Ammon's horn (tissue), 1 donor: ENCODE data around the gene FOXR1.

Experiments used
- DNase-seq: peaks from one replicate; pipeline ENCODE4 v3.0.0-alpha.2; 2016; ENCODE audit warnings: low spot score

Gene FOXR1, protein sequence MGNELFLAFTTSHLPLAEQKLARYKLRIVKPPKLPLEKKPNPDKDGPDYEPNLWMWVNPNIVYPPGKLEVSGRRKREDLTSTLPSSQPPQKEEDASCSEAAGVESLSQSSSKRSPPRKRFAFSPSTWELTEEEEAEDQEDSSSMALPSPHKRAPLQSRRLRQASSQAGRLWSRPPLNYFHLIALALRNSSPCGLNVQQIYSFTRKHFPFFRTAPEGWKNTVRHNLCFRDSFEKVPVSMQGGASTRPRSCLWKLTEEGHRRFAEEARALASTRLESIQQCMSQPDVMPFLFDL

DNA sequence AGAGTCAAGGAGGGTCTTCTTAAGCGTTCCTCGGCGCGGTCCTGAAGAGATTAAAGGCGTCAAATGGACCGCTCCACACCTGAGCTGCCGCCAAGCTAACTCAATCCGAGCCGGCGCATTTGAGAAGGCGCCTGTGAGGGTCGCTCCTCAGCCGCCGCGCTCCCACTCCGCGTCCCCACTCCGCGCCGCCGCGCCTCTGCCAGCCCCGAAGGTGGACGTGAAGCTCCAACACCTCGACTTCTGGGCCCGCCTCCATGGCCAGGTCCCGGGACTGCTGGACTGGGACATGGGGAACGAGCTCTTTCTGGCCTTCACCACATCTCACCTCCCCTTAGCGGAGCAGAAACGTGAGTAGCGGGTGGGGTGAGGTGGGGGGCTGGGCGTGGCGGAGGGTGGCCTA is at the start of gene FOXR1:
FOXR1 (plus strand) TSS at position 116 of the 400 bp plus-strand sequence; CDS start at position 287, 171 bp downstream.
- DNase-seq, result no peak

DNA sequence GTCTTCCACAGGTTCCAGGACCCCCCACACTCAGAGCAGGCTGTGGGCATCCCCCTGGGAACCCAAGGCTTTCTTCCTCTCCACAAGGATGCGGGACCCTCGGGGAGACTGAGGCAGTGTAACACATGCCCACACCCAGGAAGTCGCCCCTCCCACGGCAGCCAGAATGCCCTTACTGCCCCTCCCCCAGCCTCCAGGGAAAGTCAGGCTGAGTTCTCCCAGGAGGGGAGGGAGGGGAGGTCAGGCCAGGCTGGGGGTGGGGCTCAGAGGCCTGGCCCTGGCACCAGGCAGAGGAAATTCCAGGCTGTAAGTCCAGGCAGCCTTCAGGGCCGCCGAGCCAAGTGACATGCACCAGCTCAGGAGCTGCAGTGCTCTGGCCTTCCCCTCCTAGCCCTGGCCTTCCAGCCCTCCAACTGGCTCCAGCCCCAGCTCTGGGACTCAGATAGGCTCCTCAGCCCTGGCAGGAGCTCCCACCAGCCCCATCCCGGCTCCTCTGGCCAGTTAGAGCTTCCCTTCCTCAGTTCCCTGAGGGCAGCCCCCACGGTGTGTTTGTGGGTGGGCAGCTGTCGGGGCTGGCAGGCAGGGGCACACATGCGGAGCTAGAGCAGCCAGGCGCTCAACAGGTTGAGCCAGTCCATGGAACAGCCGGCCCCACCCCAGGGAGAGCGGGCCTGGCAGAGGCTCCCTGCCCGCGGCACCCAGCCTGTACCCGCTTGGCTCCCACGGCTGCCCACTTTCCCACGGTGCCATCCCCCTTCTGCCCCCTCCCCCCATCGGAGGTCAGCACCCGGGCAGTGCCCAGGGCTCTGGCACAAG is 49.4 kb upstream of the FOXR1 start:
- DNase-seq, result peak; percentile 77

DNA sequence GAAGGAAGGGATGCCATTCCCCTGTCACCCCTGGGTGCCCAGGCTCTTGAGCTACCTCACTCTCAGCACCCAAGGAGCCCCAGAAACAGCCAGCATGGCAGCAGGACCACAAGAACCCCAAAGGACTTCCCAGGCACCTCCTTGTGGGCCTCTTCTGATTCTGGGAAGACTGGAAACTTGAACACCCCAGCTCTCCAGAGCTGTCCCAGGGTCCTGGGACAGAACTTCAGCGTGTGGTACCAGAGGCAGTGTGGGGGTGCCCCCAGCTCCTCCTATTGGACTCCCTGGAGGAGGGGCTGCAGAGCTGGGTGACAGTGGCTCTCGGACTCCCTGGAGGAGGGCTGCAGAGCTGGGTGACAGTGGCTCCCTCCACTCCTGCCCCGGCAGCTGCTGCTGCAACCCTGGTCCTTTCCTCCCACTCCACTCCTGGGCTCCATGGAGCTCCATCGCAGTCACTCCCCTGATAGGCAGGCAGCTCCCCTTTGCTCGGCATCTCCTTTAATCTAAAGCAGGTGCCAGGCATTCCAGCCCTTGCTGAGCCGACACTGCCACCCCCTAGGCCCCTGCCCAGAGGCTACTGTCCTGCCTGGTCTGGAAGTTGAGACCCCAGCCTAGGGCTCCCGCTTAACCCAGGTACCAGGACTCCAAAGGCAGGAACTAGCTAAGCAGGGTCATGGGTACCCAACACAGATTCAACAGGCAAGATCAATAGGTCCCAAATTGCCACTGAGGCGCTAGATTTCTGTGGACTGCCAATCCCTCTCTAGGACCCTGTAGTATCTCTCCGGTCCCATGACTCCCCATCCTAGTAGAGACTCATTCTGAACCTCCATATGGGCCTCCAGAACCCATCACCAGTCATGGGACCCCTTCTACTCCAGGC is 48.6 kb upstream of the FOXR1 start:
- no peak for DNase-seq

DNA sequence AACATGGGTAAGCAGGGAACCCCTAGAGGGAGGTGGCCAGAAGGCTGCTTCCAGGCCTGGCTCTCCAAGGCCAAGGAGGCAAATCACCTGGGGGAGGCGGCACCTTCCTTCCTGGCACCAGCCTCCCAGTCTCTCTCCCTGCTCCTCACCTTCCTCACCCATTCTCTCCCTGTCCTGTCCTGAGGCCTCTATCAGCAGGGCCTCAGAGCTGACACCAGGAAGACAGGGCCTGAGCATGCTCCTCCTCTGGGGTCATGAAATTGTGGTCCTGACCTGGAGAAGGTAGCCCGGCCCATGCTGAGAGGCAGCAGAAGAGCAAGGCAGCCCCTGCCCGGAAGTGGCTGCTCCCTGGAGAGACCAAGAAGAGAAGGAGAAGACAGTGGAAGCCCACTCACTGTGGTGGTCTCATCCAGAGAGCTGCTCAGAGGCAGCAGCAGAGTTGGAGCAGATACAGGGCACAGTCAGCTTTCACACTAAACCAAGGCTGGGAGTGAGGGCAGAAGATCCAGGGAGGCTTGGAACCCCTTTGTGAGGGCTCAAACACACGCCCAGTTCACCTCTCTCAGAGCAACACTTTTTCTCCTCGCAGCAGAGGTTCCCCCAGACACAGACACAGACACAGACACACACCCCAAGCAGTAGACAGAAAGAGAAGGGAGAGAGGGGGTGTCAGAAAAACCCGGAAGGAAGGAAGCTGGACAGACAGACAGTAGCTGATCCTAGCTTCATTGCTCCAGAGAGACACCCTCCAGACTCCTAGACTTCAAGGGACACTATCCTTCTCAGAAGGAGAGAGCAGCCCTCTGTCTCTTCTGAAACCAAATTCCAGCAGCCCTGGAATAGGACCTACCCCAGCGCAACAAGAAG is 47.6 kb upstream of the FOXR1 start:
- no peak for DNase-seq

DNA sequence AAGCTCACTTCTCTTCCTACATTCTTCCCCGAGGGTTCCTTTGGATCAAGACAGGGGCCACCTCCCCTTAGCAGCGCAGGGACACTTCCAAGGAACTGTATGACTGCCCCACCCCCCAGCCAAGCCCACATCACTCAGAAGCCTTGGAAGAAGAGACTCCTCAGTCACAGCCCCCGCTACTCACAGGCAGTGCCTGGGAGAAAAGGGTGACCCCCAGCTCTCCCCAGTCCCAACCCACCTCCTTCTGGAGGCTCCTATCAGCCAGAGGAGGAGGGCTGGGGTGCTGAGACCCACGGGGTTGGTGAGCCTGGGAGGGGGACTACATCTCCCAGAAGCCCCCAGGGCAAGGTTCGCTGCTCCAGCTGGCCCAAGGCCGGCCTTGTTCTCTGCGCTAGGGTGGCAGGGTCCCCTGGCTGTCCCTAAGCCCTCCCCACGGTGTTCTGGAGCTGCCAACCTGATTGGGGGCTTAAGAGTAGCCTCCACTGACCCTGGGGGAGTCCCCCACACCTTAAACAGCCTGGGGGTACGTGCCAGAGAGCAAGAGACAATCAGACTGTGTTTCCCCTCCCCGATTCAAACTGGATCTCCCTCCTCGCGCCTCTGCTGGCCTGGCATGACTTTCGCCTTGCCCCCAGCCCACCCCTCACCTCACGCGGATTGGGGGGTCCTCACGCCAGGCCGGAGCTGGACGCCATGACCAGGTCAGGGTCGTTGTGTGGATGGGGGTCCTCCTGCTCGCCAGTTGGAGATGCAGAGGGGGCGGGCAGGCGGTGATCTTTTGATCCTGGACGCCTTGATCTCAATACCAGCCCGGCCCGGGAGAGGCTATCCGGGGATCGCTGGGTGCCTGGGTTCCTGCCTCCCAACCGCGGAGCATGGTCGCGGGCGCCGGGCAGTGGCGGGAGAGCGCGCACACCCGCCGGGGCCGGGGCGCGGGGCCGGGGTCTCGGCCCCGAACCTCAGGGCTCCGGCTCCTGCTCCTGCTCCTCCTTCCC is 46.7 kb upstream of the FOXR1 start:
- DNase-seq, result no peak

DNA sequence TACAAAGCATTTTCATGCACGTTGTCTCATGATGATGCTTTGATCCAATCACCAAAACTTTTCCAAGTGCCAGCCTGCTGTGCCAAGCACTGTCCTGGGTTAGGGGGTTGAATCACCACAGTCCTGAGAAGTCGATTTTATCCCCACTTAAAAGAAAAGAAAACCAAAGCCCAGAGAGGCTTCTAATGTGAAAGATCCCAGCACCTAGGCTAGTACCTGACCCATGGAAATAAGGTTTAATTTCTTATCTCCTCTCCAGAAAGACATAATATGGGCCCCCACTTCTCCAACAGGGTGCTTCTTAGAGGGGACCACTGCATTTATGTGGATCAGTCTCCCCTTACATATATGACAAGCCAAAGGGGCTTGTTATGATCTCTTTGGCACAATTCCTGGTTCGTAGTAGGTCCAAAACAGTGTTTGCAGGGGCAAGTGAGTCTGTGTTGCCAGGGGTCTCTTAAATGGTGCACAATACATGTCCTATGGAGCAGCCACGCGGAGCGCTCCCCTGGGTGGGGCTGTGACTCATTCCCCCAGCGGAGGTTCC is 43.9 kb upstream of the FOXR1 start:
- DNase-seq, result no peak

DNA sequence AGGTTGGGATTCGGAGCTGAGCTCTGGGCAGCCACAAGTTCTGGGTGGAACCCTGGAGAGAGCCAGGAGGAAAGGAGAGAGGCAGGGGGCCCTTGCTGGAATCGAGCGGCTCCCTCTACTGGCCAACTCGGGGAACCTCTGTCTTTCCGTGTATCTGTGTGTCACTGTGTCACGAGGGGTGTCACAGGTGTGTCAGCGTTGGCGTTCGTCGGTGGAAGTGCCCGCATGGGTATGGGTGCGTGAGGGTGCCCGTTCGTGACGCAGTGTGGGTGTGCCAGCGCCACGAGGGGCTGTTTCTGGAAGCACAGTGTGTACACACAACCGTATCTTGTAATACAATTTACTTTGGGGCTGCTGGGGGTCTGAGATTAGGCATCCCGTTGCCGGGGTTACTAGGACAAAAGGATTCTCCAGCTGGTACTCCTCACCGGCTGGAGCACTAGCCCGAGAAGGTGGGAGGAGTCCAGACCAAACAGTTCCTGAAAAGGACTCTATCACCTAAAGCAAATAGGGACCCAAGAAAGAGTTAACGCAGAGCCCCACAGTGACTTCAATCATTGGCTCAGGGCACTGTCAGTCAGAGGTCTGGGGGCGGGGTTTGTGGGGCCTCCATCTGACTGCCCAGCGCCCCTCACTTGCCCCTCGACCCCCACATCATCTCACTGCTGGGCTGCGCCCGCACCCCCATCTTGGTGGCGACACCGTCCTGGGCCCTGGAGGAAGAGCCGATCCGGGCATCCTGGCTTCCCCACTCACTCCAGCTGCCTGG is 43.3 kb upstream of the FOXR1 start:
- DNase-seq, result peak; percentile 95

DNA sequence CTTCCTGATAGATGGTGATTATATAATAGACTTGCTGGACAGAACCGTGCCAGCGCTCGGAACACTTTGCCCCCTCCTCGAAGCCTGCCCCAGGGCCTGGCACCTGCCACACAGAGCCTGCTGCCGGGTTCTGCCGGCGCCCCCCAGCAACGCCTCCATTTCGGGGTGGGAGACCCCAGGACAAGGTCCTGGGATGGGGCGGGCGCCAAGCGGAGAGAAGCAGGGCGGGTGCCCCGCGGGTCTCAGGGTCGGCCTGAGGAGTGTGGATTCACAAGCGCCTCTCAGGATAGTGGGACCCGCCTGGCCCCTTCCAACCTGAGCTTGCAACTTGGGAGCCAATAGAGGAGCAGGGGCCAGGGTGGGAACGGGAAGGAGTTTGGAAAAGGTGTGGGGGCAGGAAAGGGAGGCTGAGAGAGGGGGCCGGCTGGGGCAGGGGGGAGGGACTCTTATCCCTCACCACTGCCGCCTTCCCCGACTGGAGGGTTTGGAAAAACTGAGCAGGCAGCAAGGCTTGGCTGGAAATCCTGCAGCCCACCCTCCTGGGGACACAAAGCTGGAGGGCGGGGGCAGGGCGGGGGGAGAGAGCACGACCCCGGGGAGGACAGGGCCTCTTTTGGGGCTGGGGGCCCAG is 42.6 kb upstream of the FOXR1 start:
- peak; percentile 64 for DNase-seq

DNA sequence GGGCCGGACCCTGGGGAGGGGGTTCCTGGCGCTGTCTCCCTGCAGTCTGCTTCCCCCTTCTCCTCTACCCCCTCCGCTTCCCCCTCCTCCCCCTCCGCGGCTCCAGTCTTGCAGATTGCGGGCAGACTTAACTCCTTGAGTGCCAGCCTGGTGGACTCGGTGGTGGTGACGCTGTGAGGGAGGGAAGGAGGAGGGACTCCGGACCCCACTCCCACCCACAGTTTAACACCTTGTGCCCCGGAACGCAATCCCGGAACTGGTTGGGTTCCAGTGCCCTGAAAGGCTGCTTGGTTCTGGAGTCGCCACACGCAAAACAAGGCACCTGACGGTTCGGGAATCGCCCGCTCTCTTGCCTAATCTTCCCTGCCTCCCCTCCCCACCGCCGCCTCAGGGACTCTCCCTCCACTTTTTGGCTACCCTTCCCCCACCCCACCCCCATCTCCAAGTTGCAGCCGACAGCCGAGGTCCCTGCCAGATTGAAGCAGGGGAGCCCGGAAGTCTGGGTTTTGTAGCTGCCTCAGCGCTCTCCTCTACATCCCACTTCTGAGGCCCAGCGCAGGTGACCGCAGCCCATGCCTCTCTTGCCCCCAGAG is 42.0 kb upstream of the FOXR1 start:
- peak; percentile 90 for DNase-seq

DNA sequence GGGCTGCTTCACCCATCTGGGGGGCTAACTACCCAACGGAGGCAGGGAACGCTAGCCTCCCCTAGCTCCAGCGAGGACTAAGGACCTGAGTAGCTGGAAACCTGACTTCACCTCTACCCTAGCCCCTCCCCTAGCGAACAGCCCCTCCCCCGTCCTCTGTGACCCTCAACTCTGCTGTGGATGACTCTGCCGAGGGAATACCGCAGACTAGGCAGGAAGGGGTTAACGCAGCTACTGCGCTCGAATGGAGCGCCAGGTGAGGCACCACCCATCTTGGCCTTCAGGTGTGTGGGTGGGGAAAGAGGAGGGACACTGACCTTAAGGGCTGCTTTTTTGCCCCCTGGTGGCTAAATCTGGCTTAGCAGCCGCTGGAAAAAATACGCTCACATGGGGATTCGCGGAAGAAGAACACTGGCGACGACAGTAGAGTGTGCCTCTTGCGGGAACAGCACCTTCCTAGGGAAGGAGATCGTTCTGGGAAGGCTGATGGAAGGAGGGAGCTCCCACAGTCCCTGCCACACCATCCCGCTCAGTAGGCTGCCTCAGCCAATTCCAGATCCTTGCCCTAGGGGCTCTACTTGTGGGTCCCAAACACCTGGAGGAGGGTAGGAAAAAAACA is 41.4 kb upstream of the FOXR1 start:
- DNase-seq, result peak; percentile 74

DNA sequence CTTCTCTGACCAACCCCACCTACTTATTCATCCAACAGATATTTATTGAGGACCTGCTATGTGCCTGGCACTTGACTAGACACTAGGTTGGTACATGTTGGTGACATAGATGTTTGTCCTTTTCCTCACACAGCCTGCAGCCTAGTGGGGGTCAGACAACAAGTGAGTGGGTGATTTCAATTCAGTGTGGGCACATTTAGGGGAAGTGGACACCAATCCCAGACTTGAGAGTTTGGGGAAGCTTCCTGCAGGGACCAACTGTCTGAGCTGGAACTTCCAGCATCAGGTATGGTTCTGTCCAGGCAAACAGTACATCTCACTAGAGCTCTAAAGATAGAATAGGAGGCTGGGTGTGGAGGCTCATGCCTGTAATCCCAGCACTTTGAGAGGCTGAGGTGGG is 40.0 kb upstream of the FOXR1 start:
- DNase-seq, result no peak

DNA sequence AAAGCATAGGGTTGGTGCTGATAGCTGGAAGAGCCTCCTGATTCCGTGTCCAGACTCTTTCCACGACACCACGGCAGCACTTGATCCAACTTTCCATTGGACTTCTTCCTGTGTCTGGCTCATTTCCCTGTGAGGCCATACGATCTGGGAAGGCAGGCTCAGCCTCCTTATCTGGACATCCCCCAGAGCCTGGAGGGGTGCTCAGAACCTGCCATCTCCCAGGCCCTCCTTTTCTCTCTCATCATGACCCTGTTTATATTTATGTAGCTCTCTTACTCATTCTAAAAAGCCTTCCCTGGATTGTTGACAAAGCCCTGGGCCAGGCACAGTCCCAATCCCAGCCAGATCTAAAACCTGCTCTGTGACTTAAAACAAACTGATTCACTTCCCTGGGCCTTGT is 38.1 kb upstream of the FOXR1 start:
- DNase-seq, result no peak

DNA sequence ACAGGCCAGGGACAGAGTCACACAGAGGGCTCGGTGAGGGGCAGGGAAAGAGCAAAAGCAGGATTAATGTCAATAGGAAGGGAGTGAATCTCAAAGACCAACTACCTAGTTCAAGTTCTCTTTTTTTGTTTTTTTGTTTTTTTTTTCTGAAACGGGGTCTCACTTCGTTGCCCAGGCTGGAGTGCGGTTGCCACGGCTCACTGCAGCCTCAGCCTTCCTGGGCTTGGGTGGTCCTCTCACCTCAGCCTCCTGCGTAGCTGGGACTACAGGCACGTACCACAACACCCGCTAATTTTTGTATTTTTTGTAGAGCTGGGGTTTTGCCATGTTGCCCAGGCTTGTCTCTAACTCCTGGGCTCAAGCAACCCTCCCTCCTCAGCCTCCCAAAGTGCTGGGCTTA is 36.2 kb upstream of the FOXR1 start:
- DNase-seq, result no peak

DNA sequence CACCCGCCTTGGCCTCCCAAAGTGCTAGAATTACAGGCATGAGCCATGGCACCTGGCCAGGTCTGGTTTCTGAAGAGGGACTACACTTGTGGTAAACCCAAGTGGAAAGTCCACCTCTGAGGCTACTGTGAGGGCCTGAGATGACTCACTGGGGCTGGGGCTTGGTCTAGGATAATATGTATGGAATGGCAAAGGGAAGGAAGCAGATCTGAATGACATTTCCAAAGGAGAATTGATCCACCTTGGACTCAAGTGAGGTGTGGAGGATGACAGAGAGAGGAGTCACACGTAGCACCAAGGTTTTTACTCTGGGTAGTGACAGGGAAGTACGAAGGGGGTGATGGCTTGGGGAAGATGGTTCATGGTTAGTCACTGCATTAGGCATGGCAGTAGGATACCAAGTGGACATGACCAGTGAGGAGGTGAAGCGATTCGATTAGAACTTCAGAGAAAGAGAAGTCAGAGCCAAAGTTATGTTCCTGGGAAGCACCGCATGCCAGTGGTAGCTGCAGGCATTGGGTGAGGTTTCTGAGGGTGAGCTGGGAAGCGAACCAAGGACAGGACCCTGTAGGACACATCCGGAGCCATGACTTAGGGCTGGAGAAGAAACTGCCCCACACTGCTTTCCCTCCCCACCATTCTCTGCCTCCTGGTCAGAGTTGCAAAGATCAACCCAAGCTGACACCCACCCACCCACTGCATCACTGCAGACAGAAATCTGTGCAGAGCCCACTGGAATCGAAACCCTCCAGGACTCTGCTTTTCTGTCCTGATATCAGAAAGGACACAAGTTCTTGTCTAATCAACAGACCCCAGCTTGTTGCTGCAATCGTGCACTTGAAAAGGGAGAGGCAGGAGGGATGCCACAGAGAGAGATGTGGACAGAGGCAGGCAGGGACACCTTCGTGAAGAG is 32.8 kb upstream of the FOXR1 start:
- no peak for DNase-seq

DNA sequence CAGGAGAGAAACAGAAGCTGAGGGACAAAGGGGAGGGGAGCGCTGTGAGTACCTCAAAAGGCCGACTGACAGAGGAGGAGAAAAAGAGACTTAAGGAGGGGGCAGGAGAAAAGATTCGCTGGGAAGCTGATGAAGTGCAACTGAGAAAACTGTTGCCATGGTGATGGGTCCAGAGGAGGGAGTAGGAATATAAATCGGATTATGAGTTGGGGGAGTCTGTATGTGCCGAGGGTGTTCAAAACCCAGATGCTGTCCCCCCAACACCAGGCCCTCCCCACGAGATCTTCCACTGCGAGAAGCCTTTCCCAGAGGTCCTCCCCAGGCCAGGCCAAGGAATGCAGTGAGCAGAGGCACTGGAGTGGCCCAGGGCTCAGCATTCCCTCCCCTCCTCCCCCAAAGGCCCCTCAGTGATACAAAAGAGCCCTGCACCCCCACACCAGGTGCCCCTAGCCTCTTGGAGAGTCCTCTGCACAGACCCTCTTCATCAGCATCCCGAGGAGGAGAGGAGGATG is 32.1 kb upstream of the FOXR1 start:
- no peak for DNase-seq

DNA sequence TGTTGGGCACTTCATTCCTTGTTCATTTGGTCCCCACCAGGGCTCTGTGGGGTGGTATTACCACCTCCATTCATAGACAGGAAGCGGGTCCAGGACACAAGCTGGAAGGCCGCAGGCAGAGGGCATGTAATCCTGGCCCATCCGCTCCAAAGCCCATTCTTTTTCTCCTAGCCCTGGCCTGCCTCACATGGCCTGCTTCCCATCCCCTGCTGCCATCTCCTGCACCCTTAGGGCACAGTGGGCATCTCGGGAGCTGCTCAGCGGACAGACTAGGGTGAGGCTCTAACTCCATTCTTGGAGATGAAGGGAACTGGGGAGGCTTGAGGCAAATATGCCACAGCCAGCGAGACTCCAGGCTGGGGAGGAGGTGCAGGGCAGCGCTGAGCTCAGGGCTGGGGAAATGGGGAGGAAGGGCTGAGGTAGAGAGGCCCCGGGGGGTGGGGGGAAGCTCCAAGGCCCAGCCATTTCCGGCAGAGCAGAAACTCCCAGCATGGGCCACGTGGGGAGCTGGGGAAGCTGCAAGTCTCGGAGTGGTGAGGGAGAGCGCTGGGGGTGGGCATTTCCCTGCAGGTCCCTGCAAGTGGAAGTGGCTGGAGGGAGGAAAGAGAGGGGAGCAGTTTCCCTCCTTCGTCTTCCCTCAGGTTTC is 31.5 kb upstream of the FOXR1 start:
- no peak for DNase-seq
